Epithelial cell of esophagus (primary cell): ENCODE results near the gene LRRC51.

ENCODE experiments used
- DNase-seq: peaks from one replicate; pipeline ENCODE4 v3.0.0; 2010; ENCODE audit warnings: low read depth
- H3K4me3 ChIP-seq: 2 replicates; pipeline ENCODE4 v1.5.1; 2011; ENCODE audit warnings: mild to moderate bottlenecking, low read length, control low read depth
- CTCF ChIP-seq: IDR thresholded peaks from 2 replicates; pipeline ENCODE4 v1.5.1; 2011; ENCODE audit warnings: low read depth, mild to moderate bottlenecking, low read length, control low read depth, inconsistent platforms; ENCODE audit not compliant: insufficient read depth; ENCODE audit errors: missing control alignments

LRRC51 gene, protein sequence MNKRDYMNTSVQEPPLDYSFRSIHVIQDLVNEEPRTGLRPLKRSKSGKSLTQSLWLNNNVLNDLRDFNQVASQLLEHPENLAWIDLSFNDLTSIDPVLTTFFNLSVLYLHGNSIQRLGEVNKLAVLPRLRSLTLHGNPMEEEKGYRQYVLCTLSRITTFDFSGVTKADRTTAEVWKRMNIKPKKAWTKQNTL

DNA sequence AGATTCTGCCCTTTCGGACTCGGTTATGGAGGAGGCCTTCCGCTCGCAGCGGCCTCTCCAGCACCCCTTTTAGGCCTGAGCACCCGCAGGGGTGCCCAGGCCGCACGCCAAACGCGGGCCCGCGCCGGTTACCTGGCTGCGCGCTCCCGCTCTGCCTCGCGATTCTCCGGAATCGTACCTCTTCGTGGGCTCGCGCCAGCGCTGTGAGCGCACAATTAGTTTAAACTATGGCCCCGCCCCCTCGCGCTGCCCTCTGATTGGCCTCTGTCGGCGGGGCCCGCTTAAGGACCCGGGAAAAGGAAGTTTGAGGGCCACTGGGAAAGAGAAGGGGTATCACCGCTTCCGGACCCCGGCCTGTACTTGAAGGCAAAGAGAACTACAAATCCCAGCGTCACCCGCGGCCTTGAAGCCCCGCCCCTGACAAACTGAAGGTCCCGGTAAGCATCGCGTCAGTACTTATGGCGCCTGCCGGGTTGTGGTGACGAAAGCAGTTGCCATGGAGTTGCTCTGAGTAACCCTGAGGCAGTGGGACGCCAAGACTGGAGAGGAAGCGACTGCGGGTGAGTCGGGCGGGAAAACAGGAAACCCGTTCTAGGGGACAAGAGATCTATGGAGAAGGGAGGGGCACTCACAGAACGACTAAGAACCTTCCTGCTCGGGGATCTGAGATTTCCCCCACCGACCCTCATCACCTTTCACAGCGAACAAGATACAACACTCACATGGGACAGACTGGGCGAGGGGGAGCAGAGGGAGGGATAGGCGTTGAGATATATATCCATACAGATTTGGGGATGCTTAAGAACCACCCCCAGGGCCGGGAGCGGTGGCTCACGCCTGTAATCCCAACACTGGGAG is at the start of gene LRRC51, which contains the start of gene NUMA1:
TSS of gene LRRC51 (plus strand) at position 525 of the 858 bp plus-strand sequence. CDS start 8,234 bp downstream, outside the sequence.
TSS of gene NUMA1 (minus strand) at position 217 of the 858 bp plus-strand sequence. CDS start 44,599 bp downstream, outside the sequence.
- TF ChIP-seq CTCF = no peak
- H3K4me3 ChIP-seq = peak within 1 kb of the TSS; percentile 82
- peak; percentile 100 for DNase-seq

GRCh38 chr11:72036687-72037086 is 44.0 kb upstream of the LRRC51 start:
- H3K4me3 ChIP-seq = no peak overlapping the region
- DNase-seq = no peak
- no peak for TF ChIP-seq CTCF

- DNase-seq = peak; percentile 63
- no peak for TF ChIP-seq CTCF
- peak overlapping the region; percentile 29 for H3K4me3 ChIP-seq
Measured at GRCh38 chr11:72037554-72038311, 42.9 kb upstream of the LRRC51 start.

DNA sequence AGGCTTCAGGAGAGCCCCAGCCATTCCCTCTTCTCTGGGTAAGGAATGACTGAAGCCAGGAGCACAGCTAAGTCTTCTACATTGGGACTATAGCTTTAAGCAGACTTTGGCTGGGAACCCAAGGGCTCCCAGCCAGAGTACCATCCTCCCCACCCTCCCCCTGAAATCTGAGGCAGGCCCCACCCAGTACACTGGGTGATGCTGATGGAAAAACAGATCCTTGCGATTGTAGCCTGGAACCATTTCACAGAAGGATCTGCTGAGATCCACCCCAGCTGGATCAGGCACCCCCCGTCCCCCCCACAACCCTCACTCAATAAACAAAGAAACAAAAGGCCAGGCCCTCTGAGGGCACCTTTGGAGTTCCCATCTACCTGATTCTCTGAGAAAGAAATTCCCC is 42.2 kb upstream of the LRRC51 start:
- peak overlapping the region; percentile 79 for H3K4me3 ChIP-seq
- DNase-seq = peak; percentile 17
- no peak for TF ChIP-seq CTCF

GRCh38 chr11:72039031-72039855 is 41.4 kb upstream of the LRRC51 start:
- H3K4me3 ChIP-seq = peak overlapping the region; percentile 79
- no peak for DNase-seq
- no peak for TF ChIP-seq CTCF

- peak overlapping the region; percentile 79 for H3K4me3 ChIP-seq
- TF ChIP-seq CTCF = no peak
- no peak for DNase-seq
Measured at GRCh38 chr11:72039856-72040401, 40.7 kb upstream of the LRRC51 start.
